ENCODE measurements around the gene MYRIP. TPM values are rescaled to one million over a fixed set of nuclear protein-coding genes. Genes with fewer than 3 reads are reported as not detected.

Gene MYRIP
- total and polyA plus RNA-seq, 3 donors from 2014 or later: 2.4 to 5.8 (median 4.8) TPM

DNA sequence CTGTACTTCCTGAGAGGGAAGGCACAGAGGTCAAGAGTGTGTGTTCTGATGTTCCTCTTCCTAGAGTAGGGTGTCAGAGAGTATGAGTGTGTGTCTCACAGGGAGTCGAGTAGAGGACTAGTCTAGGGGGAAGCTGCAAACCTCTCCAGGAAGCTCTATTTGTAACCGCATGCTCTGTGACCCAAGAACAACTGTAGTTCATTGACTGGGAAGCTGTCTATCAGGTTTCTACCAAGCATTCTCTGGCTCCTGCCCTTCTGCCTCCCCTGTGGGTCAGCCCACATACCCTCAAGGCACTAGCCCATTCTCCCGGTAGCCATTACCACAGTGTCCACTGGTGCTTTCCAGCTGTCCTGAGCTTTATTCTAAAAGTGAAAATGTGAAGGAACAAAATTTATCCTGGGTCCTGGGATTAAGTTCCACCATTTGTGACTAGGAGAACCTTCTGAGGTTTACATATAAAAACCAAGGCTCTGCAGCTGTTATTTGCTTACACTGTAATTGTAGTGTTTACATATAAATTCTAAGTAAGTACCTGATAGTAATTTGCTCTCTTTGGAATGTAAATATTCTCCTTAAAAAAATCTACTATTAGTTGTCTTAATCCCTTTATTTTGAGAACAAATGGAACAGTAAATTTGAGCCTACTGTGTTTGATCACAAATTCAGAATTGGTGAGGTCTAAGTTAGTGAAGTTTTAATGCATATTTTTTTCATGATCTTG, 40.7 kb downstream of the MYRIP start:
- Histone ChIP-seq H3K4me3 (no peak overlapping the region), H3K27ac (no peak overlapping the region), H3K27me3 (no peaks in the 10 kb centered on the region), H3K4me1 (no peaks in the 10 kb centered on the region), H3K36me3 (ENCODE audit: low read depth, missing control alignments) (no peaks in the 10 kb centered on the region), H3K9me3 (no peaks in the 10 kb centered on the region)
- 71 to 79% methylated on average over 3 of the region's 3 CpGs for WGBS, 2 donors
- DNase-seq: no peak
- TF ChIP-seq POLR2A (IDR thresholded peaks at IDR 0.05): no peak
- TF ChIP-seq, protein P1, sequence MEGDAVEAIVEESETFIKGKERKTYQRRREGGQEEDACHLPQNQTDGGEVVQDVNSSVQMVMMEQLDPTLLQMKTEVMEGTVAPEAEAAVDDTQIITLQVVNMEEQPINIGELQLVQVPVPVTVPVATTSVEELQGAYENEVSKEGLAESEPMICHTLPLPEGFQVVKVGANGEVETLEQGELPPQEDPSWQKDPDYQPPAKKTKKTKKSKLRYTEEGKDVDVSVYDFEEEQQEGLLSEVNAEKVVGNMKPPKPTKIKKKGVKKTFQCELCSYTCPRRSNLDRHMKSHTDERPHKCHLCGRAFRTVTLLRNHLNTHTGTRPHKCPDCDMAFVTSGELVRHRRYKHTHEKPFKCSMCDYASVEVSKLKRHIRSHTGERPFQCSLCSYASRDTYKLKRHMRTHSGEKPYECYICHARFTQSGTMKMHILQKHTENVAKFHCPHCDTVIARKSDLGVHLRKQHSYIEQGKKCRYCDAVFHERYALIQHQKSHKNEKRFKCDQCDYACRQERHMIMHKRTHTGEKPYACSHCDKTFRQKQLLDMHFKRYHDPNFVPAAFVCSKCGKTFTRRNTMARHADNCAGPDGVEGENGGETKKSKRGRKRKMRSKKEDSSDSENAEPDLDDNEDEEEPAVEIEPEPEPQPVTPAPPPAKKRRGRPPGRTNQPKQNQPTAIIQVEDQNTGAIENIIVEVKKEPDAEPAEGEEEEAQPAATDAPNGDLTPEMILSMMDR (IDR thresholded peaks at IDR 0.05): no peak
- intact Hi-C loops (cut with DNase I; ENCODE audit: low total_unique reads): no loop called here

DNA sequence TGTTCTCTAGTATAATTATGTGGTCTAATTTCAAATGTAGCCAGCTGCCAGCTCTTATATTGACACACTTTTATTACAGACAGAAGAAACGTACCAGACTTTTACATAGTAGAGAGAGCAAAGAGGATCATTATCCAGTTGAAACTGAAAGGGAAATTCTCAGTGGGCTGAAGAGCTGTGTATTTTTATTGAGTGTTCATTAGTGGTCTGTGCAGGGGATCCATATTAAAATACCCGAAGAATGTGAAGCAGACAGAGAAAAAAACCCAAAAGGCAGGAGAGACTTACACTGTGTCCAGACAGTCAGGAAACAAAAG, 41.3 kb downstream of the MYRIP start:
- Histone ChIP-seq H3K4me3 (no peak overlapping the region), H3K36me3 (ENCODE audit: low read depth, missing control alignments) (no peaks in the 10 kb centered on the region), H3K27ac (no peak overlapping the region), H3K27me3 (no peaks in the 10 kb centered on the region), H3K9me3 (no peaks in the 10 kb centered on the region), H3K4me1 (no peaks in the 10 kb centered on the region)
- WGBS, 2 donors: 55% methylated on average over 2 of the region's 2 CpGs
- DNase-seq: no peak
- intact Hi-C loops (cut with DNase I; ENCODE audit: low total_unique reads): no loop called here
- TF ChIP-seq, protein P1 (IDR thresholded peaks at IDR 0.05): no peak
- no peak for TF ChIP-seq POLR2A (IDR thresholded peaks at IDR 0.05)

DNA sequence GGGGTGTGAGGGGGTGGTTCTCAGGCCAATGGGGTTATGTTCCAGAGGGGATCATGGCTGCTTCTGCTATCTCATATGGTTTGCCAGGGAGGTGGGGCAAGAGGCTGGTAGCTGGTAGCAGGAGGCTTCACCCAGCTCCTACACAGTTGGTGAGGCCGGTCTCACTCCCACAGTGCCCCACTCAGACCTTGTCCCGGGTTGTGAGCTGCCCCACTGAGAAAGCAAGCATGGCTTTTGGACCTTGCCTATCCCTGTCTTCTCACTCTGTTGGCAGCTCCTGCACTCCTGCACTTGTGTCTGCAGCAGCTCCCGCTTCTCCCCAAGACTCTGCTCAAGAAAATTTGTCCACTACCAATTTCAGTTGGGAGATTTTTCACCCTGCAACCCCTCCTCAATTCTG, 46.1 kb downstream of the MYRIP start:
- Histone ChIP-seq H3K27ac (no peak overlapping the region), H3K9me3 (no peaks in the 10 kb centered on the region), H3K27me3 (no peaks in the 10 kb centered on the region), H3K4me3 (no peak overlapping the region), H3K36me3 (ENCODE audit: low read depth, missing control alignments) (no peaks in the 10 kb centered on the region), H3K4me1 (no peaks in the 10 kb centered on the region)
- no peak for TF ChIP-seq POLR2A (IDR thresholded peaks at IDR 0.05)
- TF ChIP-seq, protein P1 (IDR thresholded peaks at IDR 0.05): no peak
- 94 to 100% methylated on average over 2 to 3 of the region's 3 CpGs for WGBS, 2 donors
- intact Hi-C loops (cut with DNase I; ENCODE audit: low total_unique reads): no loop called here
- no peak for DNase-seq

DNA sequence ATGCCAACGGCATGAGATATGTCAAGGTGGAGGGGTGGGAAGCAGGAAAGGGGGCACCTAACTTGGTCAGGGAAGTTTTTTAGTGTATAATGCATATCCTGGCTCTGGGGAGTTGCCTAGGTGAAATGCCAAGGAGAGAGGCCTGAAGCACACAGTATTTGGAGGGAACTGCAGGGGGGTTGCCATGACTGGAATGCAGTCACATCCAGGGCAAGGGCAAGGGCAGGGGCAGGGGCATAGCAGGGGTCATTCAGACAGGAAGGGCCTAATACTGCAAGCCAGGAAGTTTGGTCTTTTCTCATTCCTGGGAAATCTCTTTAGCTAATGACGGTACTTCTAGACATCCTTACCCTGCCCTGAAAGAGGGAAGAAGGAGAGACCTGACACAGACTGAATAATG, 60.5 kb downstream of the MYRIP start:
- Histone ChIP-seq H3K4me3 (no peak overlapping the region), H3K36me3 (ENCODE audit: low read depth, missing control alignments) (no peaks in the 10 kb centered on the region), H3K27me3 (no peaks in the 10 kb centered on the region), H3K27ac (no peak overlapping the region), H3K4me1 (no peaks in the 10 kb centered on the region), H3K9me3 (no peaks in the 10 kb centered on the region)
- no peak for DNase-seq
- TF ChIP-seq, protein P1 (IDR thresholded peaks at IDR 0.05): no peak
- no peak for TF ChIP-seq POLR2A (IDR thresholded peaks at IDR 0.05)
- 83 to 88% methylated on average over 2 of the region's 2 CpGs for WGBS, 2 donors
- intact Hi-C loops (cut with DNase I; ENCODE audit: low total_unique reads): no loop called here

DNA sequence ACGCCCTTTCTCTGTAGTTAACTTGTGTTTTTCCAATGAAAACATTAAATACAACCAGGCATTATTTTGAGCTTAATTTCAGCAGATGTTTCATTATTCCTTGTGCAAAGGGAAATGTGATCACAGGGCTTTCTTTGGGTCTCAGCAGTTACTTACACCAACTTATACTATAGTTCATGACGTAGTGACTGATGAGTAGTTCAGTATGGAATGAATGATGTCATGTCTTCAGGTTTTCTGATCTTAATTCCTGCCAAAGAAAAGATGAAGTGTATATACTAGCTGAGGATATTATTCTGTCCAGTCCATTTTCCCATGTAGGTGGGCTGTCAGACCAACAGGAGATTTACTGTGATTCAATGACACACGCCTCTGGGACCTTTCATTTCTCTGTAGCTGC, 61.3 kb downstream of the MYRIP start:
- H3K4me1 ChIP-seq: no peaks in the 10 kb centered on the region
- intact Hi-C loops (cut with DNase I; ENCODE audit: low total_unique reads): no loop called here
- H3K4me3 ChIP-seq: no peak overlapping the region
- TF ChIP-seq, protein P1 (IDR thresholded peaks at IDR 0.05): no peak
- no peak for TF ChIP-seq POLR2A (IDR thresholded peaks at IDR 0.05)
- H3K9me3 ChIP-seq: no peaks in the 10 kb centered on the region
- H3K27ac ChIP-seq: no peak overlapping the region
- no peak for DNase-seq
- 56 to 77% methylated on average over 3 of the region's 3 CpGs for WGBS, 2 donors
- H3K36me3 ChIP-seq (ENCODE audit: low read depth, missing control alignments): no peaks in the 10 kb centered on the region
- no peaks in the 10 kb centered on the region for H3K27me3 ChIP-seq

Data from testis (tissue), 3 donors.